Adipose tissue (tissue), 3 donors: ENCODE results near the gene MYCN. TPM values are rescaled to one million over a fixed set of nuclear protein-coding genes. Genes with fewer than 3 reads are reported as not detected.

Source experiments
- H3K27ac ChIP-seq: one replicate; pipeline ENCODE4 v1.5.1; 2013; ENCODE audit warnings: low read depth, low read length
- WGBS, 3 donors: extraction: QIAGEN DNeasy Blood & Tissue Kit; methylation state at CpG; one replicate each; pipeline ENCODE4 v1.1.7; 2013; 5-methylcytosine and 5-hydroxymethylcytosine counted together
- polyA plus RNA-seq, 3 donors: library from polyadenylated mRNA; stranded (reverse); fragments of 200-250 nt; gene quantifications; one replicate each; pipeline ENCODE4 v1.2.3, GENCODE V29; 2013
- donor health status: healthy with polysubstance abuse.
- donor health status: Bipolar disorder and iron deficiency.
- donor health status: healthy.

The MYCN gene
- polyA plus RNA-seq, 3 donors, result 0.17 to 1.0 (median 0.45) TPM

DNA sequence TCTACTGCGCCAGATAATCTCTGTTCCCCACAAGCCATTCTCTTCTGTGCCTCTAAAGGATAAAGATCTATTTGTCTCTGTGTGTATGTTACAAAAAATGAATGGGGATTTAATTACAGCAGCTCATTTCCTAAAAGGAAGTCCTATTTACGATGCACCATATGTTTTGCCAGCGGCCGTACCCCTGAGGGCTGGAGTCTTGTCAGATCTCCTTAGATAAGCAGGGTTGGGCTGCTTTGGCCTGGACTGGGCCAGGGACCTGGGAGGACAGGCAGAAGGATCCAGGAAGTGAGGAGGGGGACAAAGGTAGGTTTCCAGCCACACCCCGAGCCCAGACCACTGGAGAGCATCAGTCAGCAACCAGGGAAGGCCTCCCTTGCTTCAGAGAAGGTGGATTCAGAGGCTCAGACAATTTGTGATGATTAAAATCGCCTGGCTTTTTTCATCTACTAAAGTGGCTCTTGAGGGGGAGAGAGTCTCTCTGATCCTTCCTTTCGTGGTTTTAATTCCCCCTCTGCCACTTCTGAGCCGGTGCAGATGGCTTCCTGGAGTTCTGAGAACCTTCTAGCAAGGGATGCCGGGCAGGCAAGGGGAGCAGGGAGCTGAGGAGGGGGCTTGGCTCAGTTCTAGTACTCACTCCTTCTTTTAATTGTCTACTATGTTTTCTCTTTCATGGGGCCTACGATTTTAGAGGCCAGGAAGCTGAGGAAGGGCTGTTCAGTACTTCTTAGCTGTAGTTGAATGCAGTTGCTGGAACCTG lies 42.1 kb downstream of the MYCN start:
- whole genome bisulfite sequencing, 3 donors, result 27 to 53% (median 32%) methylated on average over 10 of the region's 10 CpGs
- no peak overlapping the region for H3K27ac ChIP-seq

DNA sequence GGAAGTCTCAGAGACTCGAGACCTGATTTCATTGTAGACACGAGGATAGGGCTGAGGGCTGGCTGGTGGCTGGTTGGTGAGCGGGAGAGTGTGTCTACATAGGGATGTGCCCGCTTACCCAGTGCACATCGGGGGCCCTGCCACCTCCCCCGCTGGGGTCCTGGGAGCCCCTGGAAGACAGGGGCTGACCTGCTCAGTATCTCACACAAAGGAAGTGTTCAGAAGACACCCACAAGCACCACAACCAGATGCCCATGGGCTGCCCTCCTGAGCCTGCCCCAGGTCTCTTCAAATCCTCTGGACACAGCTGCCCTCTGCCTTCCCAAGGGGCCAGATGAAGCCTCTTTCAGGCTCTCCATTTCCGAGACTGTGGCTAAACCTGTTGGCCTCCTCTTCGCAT lies 43.1 kb downstream of the MYCN start:
- no peak overlapping the region for H3K27ac ChIP-seq
- 84 to 89% (median 87%) methylated on average over 8 of the region's 8 CpGs for WGBS, 3 donors

DNA sequence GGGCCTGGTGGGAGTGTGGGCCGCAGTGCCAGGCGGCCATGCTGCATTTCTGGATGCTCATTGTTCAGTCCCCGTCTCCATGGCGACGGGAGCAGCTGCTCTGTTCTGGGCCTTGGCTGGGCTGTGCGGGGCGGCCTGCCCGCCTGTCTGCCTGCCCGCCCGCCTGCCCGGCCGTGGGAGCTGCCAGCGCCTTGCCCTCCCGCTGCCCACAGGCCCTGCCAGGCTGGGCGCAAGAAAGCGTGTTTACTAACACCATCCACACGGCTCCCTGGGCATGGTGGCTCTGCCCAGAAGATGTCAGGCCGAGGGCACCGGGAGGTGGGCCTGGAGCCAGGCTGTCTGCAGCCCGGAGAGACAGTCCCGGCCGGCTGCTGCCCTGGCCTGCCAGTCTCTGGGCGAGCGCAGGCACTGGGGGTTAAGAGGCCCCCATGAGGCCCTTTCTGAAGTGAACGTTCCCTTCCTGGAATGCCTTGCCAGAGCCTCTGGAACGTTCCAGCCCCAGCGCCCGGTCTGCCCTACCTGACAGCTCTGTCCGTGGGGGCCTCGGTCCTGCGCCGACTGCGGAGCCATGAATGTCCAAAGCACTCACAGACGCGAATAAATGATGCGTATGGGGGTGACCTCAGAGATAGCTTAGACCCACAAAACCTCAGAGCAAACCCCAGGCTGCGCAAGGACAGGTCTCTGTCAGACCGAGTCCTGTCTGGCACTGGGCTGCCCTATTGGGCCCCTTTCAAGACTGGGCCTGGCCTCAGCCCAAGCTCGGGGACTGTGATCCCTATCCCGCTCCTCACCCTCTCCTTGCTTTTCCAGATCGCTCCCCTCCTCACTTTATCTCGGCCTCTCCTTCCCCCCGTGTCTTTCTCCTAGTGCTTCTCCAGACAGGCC lies 44.3 kb downstream of the MYCN start:
- WGBS, 3 donors, result 83 to 87% (median 86%) methylated on average over 43 of the region's 43 CpGs
- no peak overlapping the region for H3K27ac ChIP-seq

DNA sequence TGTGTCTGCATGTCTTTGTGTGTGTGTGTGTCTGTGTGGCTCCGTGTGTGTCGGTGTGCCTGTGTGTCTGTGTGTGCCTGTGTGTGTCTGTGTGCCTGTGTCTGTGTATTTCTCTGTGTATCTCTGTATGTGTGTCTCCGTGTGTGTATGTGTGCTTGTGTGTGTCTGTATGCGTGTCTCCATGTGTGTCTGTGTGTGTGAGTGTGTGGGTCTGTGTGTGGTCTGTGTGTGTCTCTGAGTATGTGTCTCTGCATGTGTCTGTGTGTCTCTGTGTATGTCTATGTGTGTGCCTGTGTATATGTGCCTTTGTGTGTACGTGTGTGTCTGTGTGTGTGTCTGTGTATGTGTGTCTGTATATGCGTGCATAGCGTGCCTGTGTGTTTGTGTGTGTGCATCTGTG lies 45.2 kb downstream of the MYCN start:
- no peak overlapping the region for H3K27ac ChIP-seq
- 84 to 94% (median 94%) methylated on average over 7 of the region's 7 CpGs for WGBS, 3 donors

DNA sequence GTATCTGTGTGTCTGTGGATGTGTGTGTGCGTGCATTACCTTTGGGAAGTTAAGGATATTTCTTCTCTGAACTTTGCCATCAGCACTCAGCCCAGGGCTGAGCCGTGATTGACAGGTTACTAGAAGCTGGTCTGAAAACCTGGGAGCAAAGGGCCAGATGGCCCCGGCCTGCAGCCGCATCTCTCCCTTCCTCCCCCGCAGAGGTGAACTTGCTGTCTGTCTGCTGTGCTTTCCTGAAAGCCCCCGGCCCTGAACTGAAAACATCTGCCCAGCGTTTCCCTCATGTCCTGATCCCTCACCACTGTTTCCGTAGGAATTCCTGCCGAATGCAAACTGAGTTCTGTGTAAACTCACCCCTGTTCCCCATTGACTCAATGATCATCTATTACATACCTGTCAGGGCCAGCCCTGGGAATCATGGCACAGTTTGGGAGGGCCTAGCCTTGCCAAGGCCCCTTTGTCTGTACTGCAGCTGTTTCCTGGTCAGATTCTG lies 45.8 kb downstream of the MYCN start:
- no peak overlapping the region for H3K27ac ChIP-seq
- WGBS, 3 donors, result 63 to 67% (median 64%) methylated on average over 9 of the region's 9 CpGs

DNA sequence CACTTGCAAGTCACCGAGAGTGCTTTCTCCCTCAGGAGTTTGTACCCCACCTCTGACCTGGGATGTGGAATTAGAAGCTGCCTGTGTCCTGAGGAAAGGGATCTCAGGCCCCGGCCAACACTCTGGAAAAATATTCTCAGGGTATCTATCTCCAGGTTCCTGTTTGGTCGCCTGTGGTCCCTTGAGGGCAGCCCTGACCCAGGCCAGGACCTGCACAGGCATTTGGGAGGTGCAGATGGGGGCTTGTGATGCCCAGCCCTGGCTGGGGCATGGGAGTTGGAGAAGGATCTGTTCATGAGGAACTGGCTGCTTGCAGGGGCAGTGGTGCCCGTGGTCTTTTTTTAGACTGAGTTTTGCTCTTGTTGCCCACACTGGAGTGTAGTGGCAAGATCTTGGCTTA lies 46.3 kb downstream of the MYCN start:
- no peak overlapping the region for H3K27ac ChIP-seq
- WGBS, 3 donors, result 74 to 77% (median 76%) methylated on average over 4 of the region's 4 CpGs

DNA sequence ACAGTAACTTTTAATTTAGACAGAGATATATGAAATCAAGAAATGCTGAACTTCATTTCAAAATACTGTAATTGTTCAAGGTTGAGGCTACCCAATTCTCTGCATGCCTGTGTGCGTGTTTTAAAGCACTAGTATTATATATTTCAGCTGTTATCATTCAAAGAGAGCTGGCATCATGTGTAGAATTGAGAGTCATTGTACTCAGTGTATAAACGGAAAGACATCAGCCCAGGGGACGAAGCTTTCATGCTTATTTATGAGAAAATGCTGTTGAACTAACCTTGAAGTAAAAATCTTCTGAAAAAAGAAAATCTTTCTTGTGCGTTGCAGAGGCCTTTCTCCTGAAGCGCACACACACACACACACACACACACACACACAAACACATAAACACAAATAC lies 48.4 kb downstream of the MYCN start:
- H3K27ac ChIP-seq, result no peak overlapping the region
- 71 to 85% (median 84%) methylated on average over 5 of the region's 5 CpGs for WGBS, 3 donors

DNA sequence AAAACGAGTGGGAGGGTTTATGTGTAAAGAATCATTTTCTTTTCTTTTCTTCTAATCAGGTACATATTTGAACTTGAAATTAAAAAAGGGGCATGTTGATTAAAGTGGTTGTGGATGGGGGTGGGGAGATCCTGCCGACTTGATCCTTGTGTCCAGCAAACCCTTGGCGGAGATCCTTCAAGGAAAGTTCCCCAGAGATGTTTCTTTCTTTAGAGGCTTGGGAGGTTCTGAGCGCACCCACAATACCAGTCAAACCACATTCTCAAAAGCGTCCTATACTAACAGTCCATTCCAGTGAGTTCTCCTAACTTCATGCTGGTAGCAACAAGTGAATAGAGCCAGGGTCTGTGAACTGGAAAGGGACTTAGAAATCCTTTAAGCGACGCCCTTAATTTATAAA lies 49.2 kb downstream of the MYCN start:
- WGBS, 3 donors, result 38 to 73% (median 66%) methylated on average over 7 of the region's 7 CpGs
- no peak overlapping the region for H3K27ac ChIP-seq

DNA sequence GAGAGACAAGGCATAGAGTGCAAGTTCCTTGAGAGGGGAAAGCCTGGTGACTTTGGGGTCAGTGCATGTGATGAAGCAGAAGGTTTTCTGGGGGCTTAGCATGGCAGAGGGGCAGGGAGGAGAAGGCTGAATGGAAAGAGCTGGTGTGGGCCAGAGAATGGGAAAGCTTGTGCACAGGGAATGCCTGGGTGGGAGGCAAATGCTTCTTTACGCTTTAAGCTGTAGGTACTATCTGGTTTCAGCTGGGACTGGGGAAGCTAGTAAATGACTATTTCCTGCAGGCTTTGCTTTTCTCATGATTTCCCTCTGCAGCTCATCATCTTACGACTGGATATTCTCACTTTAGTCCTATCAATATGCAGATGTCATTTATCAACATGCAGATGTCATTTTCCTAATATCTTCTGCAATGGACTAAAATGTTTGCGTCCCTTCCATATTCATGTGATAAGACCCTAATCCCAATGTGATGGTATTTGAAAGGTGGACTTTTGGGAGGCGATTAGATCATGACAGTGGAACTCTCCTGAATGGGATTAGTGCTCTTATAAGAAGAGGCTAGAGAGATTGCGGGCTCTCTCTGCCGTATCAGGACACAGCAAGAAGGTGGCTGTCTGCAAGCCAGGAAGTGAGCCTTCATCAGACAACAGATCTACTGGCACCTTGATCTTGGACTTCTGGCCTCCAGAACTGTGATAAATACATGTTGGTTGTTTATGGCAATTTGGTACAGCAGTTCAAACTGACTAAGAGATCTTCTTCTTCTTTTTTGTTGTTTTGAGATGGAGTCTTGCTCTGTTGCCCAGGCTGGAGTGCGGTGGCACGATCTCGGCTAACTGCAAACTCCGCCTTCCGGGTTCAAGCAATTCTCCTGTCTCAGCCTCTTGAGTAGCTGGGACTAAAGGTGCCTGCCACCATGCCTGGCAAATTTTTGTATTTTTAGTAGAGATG lies 50.1 kb downstream of the MYCN start:
- H3K27ac ChIP-seq, result no peak overlapping the region
- WGBS, 3 donors, result 86 to 92% (median 90%) methylated on average over 11 of the region's 11 CpGs

DNA sequence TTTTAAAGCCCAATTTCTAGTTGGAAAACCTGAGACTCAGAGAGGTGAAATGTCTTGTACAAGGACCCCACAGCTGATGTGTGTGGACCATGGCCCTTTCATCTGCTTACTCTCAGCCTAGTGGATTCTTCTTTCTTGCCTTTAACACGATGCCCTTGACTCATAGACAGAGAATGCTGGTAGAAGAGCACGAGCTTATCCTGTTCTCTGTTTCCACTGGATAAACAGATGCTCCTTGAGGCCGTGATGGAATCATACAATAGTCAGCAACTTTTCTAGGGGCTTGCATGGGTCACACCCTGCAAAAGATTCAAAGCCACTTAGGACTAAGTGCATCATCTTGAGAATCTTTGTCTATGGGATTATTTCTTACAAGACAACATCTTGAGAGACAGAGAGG lies 50.9 kb downstream of the MYCN start:
- WGBS, 3 donors, result 62 to 86% (median 73%) methylated on average over 3 of the region's 3 CpGs
- H3K27ac ChIP-seq, result no peak overlapping the region

DNA sequence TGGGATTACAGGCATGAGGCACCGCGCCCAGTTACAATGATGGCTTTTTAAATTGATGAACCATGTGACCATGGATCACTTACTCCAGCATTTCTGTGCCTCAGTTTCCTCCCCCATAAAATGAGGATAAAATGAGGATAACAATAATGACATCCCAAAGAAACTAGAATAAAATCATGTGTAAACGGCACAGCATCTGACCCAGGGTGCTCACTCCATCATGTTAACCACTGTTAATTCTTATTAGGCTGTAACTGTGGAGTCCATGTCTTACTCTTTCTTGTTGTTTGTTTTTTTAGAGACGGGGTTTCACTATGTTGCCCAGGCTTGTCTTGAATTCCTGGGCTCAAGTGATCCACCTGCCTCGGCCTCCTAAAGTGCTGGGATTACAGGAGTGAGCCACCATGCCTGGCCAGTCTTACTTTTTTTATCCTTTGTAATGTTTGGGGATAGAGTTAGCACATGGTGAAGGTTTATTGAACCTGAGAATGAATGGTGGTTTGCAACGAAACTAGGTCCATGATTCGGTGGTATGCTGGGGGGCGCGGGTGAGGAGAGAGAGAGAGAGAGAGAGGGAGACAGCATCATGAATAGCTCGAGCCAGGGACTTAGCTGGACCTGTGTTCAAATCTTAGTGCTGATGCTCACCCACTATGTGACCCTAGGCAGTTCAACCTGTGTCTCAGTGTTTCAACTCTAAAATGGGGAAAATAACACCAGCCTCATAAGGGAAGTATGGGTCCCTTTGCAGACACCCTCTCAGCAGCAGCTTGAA lies 52.3 kb downstream of the MYCN start:
- 83 to 89% (median 88%) methylated on average over 10 of the region's 10 CpGs for WGBS, 3 donors

DNA sequence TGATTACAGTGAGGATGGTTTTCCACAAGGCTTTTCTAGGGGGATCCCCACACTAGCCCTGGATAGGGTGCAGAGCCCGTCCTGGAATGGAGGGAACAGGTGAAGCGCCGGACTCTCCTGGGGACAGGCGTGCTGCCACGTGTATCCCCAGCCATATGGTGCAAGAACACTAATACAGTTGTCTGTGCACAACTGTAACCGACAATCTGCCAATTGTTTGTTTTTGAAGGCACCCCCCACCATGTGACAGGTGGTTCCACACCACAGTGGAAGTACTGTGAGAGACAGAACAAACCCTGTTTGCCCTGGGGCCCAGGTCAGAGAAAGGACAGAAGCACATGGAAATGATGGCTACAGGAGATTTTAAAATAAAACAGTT lies 52.9 kb downstream of the MYCN start:
- 73 to 85% (median 78%) methylated on average over 6 of the region's 6 CpGs for WGBS, 3 donors
- no peak overlapping the region for H3K27ac ChIP-seq

More for the DNA sequence above, 52.3 kb downstream of the MYCN start:
- no peak overlapping the region for H3K27ac ChIP-seq

DNA sequence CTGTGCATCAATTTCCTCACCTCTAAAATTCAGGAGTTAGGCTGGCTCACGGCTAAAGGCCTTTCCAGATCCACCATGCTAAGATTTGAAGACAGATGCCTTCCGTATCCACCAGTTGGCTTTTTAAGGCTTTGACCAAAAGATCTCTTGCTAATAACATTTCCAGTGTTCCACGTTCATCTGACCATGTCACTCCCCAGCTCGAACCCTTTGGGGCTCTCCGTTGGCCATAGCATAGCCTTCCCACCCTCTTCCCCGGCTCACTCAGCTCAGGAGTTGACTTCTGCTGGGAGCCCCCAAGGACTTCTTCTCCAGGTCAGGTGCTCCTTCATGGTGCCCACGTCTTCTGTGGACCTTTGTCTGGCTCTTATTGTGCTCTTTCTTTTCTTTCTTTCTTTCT lies 53.3 kb downstream of the MYCN start:
- no peak overlapping the region for H3K27ac ChIP-seq
- WGBS, 3 donors, result 84 to 97% (median 91%) methylated on average over 7 of the region's 7 CpGs

DNA sequence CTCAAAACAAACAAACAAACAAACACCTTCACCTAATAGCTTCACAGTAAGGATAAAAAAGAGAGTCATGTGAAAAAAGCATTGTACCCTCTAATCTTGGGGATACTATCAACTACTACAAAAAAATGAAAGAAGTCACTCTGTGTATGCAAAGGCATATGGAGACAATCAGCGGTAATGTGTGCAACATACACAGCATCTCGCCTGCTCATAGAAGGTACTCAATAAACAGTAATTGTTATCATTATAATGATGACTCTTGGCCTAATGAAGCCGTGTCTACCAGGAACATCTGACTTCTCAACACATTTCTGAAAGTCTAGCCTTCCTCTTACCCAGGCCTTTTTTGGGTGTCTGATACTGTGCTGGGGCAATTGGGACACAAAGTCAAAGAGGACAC lies 55.3 kb downstream of the MYCN start:
- no peak overlapping the region for H3K27ac ChIP-seq
- 91 to 98% (median 93%) methylated on average over 3 of the region's 3 CpGs for WGBS, 3 donors
